22Rv1 (cell line): ENCODE data around the gene NAA38.
A peak's percentile ranks its signal among the peaks of the same experiment; 100 is the strongest.

ENCODE experiments used
- H3K27ac ChIP-seq: fragments of 450-650 bp; 2 replicates; pipeline ENCODE4 v1.5.1; 2017
- CTCF ChIP-seq: fragments of 450-650 bp; IDR thresholded peaks from 2 replicates; pipeline ENCODE4 v1.5.1; 2017; ENCODE audit warnings: mild to moderate bottlenecking
- ZFX ChIP-seq: fragments of 450-650 bp; IDR thresholded peaks from 2 replicates; pipeline ENCODE4 v1.6.1; 2017; ENCODE audit warnings: antibody characterized with exemption, borderline replicate concordance

The NAA38 gene

GRCh38 chr17:7841915-7842379, 15.4 kb downstream of the NAA38 start:
- H3K27ac ChIP-seq, result peak overlapping the region; percentile 99
- no peak for TF ChIP-seq ZFX
- TF ChIP-seq CTCF, result no peak

- TF ChIP-seq CTCF (peak; percentile 16; the same call in 1 of the 2 replicates), ZFX (no peak)
- H3K27ac ChIP-seq, result peak overlapping the region; percentile 99
Measured at GRCh38 chr17:7841396-7841914, 15.9 kb downstream of the NAA38 start.

- TF ChIP-seq ZFX (no peak), CTCF (no peak)
- H3K27ac ChIP-seq, result peak overlapping the region; percentile 99
Measured at GRCh38 chr17:7840875-7841274, 16.5 kb downstream of the NAA38 start.

- TF ChIP-seq CTCF, result no peak
- TF ChIP-seq ZFX, result no peak
- H3K27ac ChIP-seq, result peak overlapping the region; percentile 99
Measured at GRCh38 chr17:7840441-7840840, 16.9 kb downstream of the NAA38 start.

GRCh38 chr17:7839876-7840261, 17.5 kb downstream of the NAA38 start:
- H3K27ac ChIP-seq, result peak overlapping the region; percentile 99
- TF ChIP-seq ZFX (no peak), CTCF (no peak)

- peak overlapping the region; percentile 99 for H3K27ac ChIP-seq
Measured at GRCh38 chr17:7839190-7839875, 18.0 kb downstream of the NAA38 start.

More at GRCh38 chr17:7839190-7839875, 18.0 kb downstream of the NAA38 start:
- TF ChIP-seq ZFX (no peak), CTCF (no peak)
